HG03045 (cell line): ENCODE measurements around the gene GIT1.

ENCODE experiments used
- ATAC-seq: cut with Tn5 transposase; IDR thresholded peaks from one replicate; pipeline ENCODE4 v1.9.1; 2021; ENCODE audit warnings: mild to moderate bottlenecking, moderate library complexity; ENCODE audit not compliant: unreplicated experiment

Gene GIT1

DNA sequence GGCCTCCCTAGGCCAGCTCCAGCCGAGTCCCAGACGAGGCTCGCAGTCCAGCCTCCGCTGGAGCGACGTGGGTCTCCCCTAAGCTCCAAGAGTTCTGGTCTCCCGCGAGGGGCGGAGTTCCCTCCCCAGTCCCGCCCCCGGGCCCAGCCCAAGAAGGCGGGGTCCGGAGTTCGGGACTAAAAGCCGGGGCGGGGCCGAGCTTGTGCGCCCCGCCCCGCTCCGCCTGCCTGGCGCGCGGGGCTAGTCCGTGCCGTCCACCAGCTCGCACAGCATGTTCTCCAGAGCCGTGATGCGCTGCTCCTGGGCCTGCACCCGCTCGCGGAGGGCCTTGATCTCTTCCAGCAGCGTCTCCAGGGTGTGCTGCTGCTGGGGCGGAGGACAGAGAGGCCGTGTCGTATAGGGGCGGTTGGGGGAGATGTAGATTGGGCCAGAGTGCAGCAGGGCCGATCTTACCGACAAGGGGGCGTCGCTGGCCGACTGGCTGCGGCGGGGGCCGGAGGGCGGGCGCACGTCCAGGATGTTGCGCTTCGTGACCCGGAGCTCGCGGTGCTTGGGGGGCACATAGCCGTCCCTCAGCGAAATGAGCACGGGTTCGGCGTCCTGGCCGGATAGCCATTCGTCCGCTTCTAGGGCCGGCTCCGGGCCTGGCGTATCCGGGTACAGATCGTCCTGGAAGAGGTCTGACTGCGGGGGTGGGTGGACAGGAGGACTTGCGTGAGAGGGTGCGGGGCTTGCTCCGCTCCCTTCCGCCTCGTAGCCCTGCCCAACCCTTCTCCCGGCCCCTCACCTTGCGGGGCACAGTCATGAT, 26.2 kb upstream of the GIT1 start:
- ATAC-seq = peak; percentile 59

DNA sequence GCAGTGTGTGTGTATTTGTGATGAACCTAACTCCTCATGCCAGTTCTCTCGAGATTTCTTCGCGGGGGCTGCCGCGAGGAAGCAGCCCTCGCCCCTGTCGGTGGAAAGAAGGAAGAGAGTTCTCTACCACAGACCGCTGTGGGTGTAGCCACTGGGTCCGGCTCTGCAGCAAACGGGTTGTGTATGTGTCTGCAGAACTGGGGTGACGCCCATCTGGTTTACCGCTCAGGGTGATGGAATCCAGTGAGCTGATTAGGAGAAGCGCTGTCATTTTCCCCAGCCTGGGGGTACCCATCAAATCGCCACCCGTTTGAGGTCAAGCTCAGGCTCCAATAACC, 25.6 kb upstream of the GIT1 start:
- no peak for ATAC-seq

DNA sequence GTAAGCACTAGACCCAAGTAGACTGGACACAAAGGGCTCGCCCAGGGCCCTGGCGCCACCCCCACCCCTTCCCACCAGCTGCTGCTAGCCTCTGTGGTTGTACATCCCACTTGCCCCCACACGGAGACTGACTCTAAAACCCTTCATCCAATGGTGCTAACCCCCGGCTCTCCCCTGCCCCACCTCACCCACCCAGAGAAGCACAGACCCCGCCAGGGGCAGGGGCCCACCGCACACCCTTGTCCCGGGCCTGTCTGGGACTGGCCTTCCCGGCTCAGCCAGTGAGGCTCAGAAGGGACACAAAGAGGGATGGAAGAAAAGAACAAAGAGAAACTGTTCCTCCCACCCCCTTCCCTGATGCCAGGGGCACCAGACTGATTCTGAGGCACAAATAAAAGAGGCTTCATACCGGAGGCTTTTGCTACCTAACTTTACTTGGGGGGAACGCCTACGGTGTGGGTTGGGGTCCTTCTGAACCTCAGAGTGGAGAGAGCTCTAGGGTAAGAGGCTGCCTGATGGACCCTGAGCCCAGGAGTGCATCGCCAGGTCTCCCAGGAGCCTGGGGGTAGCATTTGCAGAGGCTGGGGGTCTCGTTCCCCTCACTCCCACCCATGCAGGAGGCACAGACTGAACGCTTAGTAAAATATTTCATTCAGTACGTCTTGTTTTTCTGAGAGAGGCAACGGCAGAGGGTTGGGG, 25.1 kb upstream of the GIT1 start:
- ATAC-seq = no peak

DNA sequence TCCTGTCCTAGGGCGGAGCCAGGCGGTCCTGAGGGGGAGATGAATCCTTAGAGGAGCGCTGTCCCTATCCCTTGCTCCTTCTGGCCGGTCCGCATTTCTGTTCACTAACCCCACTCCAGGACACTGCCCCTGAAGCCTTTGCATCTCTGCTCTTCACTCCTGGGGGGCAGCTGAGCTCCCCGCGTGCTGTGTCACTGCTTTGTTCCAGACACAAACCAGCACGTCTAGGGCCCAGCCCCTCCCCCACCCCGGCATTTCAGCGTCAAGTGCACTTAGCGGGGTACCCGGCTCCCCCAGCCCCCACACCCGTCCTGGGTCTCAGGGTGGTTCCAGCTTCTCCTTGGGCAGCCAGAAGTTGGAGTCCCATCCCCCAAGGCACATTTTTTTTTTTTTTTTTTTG, 24.4 kb upstream of the GIT1 start:
- no peak for ATAC-seq

DNA sequence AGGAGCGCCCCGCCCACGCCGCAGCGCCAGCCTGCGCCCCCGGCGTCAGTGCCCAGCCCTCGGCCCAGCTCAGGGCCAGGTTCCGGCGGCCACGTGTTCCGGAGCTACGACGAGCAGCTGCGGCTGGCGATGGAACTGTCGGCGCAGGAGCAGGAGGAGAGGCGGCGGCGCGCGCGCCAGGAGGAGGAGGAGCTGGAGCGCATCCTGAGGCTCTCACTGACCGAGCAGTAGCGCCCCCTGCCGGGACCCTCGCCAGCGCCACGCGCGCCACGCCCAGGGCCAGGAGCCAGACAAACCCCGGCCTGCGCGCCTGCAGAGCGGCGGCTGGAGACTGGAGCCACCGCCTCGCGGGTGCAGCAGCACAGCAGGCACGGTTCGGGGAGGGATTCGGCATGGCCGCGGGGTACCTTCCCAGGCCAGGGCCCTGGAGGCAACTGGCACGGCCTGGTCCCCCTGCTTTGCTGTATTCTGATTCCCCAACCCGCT, 23.9 kb upstream of the GIT1 start:
- ATAC-seq = no peak

DNA sequence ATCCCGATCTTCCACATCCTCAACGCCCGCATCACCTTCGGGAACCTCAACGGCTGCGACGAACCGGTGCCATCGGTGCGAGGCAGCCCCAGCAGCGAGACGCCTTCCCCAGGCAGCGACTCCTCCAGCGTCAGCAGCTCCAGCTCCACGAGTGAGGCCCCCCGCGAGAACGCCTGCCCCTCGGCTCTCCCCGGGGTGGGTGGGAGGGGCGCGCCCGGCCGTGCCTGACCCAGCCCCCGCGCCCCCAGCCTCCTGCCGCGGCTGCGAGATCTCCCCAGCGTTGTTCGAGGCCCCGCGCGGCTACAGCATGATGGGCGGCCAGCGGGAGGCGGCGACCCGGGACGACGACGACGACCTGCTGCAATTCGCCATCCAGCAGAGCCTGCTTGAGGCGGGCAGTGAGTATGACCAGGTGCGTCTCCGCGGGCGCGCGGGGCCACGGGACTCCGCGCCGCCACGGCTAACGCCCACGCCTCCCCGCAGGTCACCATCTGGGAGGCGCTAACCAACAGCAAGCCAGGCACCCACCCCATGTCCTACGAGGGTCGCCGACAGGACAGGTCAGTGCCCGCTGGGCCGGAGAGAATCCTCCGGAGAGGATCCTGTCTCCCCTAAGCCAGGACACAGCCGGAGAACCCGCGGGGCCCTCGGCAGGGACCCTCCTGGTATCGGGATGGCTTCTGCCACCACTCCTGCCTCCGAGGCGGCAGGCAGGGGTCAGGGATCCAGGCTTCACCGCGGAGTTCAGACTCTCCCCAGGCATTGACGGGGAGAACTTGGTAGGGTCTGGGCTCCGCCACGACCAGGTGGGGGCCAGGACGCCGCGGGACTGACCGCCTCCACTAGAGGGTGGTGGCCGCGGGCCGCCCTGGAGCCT, 23.2 kb upstream of the GIT1 start:
- ATAC-seq = no peak

DNA sequence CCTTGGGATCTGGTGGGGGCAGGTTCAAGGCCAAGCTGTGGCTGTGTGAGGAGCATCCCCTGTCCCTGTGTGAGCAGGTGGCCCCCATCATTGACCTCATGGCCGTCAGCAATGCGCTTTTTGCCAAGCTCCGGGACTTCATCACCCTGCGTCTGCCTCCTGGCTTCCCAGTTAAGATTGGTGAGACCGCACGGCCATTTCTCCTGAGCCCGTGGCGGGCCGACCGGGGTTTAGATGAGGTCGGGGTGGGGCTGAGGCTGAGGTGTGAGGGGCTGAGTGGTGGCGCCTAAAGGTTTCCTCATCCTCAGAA, 22.6 kb upstream of the GIT1 start:
- no peak for ATAC-seq

DNA sequence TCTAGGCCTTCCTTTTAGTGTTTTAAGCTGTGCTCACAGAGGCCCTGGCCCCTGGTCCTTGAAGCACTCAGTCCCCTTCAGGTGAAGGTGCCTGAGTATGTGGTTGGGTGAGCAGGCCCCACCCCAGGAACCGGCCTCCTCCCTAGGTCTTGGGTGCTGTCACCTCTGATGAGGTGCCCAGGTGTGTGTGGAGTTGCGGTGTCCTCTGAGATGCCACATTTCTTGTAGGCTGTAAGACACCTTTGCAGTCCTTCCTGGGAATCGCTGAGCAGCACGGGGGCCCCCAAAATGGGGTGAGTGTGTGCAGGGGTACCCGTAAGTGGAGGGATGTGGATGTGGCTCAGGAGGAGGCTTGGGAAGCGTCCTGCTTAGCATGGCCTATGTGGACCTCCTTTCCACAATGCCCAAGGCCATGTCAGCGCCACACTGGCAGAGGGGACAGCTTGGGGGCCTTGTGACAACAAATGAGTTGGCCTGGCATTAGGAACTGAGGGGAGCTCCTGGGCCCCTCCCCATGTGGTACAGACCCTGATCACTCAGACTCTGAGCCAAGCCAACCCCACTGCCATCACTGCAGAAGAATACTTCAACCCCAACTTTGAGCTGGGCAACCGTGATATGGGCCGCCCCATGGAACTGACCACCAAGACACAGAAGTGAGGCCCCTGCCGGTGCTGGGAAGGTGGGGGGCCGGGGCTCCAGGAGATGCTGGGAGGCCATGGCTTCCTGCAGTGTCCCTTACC, 22.1 kb upstream of the GIT1 start:
- no peak for ATAC-seq

DNA sequence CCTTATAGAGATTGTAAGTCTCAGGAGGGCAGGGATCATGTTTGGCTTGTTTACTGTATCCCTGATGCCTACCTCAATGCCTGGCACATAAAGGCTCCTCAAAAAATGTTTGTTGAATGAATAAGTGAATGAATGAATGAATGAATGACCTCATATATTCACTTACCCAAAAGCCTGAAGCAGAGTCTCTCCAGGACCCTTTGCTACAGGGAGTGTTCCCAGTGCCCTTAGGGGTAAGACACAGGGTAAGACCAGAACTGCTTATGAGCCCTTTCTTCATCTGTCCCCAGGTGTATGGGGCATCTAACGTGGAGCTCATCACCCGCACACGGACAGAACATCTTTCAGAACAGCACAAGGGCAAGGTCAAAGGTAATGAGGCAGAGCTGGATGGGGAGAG, 20.9 kb upstream of the GIT1 start:
- no peak for ATAC-seq

DNA sequence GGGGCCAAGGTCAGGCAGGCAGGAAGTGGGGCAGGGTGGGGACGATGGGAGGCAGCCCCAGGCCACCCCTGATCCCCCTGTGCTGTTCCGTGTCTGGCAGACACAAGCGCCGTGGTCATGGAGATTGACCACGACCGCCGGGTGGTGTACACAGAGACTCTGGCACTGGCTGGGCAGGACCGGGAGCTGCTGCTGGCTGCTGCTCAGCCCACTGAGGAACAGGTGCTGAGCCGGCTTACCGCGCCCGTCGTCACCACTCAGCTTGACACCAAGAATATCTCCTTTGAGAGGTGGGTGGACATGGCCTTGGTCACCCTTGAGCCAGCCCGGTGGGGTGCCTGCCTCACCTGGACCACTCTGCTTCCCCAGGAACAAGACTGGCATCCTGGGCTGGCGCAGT, 19.5 kb upstream of the GIT1 start:
- ATAC-seq = no peak

DNA sequence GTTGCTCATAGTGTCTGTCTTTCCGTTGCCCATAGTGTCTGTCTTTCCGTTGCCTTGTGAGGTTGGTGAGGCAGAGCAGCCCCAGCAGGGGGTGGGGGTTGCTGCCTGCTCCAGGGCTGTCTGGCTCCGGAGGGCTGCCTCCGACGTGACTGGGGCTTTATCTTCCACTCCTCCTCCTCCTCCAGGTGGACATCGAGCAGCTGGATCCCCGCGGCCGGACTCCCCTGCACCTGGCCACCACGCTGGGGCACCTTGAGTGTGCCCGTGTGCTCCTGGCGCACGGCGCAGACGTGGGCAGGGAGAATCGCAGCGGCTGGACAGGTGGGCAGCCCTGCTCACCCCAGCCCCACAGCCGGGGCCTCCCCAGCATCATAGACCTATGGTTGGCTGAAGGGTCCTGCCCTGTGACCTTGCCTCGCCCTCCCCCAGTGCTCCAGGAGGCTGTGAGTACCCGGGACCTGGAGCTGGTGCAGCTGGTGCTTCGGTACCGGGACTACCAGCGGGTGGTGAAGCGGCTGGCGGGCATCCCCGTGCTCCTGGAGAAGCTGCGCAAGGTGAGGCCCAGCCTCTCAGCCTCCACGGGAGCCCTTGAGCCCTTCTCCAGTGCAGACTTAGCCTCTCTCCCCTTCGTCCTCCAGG, 18.2 kb upstream of the GIT1 start:
- no peak for ATAC-seq

DNA sequence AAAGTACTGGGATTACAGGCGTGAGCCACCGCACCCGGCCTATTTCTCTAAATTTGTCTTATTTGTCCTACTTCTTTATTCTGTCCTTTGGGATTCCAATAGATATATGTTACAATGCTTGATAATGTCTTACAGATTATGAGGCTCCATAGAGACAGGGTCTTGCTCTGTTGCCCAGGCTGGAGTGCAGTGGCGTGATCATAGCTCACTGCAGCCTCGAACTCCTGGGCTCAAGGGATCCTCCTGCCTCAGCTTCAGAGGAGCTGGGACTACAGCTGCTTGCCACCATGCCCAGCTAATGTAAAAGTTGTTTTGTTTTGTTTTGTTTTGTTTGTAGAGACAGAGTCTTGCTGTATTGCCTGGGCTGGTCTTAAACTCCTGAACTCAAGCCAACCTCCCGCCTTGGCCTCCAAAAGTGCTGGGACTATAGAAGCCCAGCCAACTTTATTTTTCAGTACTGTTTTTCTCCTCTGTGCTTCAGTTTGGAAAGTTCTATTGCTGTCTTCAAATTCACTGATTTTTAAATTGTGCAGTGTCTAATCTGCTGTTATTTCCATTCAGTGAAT, 13.7 kb upstream of the GIT1 start:
- no peak for ATAC-seq

DNA sequence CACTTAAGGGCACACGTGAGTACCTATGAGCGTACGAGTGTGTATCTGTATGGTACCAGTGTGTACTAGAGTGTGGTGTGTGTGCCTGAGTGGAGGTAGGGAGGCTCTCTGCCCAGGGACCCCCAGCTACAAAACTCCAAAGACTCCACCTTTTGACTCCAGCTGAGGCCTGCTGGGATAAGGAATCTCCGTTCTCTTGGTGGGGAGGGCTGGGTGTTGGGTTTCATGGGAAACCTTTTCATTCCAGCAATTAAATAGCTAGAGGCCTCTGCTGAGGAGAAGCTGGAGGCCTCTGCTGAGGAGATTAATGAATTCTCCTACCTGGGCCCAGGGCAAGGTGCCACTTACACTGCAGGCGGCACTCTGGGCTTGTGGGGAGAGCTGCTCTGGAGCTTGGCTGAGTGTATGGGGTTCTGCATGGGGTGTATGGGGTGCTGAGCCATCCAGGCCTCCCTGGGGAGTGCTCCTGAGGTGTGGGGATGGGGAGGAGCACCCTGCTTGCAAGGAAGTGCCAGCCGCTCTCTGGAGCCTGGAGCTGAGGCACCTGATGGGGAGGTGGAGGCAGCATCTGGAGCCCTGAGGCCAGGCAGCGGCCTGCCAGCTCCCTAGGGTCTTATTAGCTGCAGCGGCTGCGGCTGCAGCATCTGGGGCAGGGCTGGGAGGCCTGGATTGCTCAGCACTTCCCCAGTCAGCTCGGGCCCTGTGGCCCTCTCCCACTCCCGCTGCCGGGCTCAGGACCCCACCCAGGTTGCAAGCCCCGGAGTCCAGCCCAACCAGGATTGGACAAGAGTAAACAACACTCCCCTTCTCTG, 8.1 kb upstream of the GIT1 start:
- ATAC-seq = no peak

DNA sequence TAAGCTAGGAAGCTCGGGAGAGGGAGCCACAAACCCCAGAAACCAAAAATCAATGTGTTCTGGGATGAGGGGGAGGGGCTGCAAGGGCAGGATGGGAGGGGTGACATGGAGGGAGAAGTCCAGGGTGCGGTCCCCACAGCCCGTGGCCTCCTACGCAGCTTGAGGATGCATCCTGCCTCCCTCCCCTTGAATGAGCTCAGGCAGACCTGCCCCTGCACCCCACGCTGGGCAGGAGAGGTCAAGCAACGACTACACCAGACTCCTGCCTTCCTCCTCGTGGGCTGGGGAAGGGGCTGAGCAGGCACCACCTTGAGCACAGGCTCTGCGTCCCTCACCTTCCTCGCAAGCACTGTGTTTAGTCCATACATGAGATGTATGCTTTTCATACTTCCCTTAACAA, 7.4 kb upstream of the GIT1 start:
- ATAC-seq = no peak

DNA sequence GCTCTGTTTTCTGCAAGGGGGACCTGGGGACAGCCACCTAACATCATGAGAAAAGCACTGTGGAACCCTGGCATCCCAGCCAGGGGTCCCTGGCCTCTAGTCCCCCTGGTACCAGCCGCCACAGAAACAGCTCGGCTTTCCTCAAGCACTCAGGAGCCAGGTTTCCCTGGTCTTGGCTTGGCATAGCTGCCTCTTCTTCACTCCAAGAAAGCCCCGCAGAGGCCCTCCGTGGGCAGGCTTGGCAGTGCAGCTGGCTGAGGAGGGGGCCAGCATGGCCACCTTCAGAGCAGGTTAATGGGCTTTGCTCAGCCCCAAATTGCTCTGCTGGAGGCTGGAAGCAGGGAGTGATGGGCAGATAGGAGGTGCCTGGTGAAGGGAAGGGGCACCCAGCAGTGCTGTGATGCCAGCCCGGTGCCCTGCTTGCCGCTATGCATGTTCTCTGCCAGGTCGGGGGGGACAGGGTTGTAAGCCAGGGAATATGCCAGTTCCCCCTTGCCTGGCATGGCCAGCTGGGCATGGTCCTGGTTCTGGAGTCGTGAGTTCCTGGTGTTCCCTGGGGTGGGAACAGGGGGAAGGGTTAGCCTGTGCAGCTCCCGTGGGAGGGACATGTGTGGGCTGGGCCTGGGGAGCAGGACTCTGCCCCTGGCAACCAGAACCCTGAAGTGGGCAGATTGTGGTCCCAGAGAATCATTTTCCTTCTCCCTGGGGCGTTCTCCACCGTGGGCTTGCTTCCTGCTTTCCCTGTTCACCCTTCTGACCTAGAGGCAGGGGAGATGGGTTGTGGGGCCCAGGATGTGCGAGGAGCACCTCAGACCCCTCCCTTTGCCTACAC, 6.7 kb upstream of the GIT1 start:
- ATAC-seq = no peak

DNA sequence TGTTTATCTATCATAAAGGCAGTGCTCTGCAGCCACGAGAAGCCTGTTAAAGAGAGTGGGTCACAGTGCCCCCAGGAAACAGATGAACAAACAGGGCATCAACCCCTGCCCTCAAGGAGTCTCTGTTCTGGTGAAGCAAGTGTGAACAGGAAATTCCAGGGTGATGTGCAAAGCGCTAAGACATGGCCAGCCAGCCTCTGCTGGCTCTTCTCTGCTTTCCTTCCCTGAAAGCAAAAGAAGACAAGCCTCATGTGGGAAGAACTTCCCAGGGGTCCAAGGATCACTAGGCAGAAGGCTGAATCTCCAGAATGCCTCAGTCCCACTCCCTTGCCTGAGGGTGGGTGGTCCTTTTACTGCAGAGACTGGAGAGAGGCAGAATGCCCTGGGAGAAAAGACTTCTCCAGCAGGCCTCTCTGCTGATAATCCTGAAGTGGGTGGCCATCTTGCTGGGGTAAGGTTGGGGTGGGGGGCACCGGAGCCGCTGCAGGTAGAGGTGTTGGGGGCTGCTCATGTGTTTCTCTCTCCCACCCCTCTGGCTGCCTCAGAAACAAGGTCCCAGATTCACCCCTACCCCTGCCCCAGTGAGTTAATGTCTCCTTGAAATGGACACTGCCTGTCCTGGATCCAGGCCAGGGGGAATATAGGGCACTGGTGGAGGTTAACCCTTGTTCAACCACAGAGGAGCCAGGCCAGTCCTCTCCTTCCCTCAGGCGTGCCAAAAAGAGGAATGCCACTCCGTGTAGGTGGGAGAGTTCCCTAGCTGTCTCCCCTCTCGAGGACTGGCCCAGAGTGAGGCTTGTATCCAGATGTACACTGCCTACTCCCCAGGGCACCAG, 5.9 kb upstream of the GIT1 start:
- ATAC-seq = no peak

DNA sequence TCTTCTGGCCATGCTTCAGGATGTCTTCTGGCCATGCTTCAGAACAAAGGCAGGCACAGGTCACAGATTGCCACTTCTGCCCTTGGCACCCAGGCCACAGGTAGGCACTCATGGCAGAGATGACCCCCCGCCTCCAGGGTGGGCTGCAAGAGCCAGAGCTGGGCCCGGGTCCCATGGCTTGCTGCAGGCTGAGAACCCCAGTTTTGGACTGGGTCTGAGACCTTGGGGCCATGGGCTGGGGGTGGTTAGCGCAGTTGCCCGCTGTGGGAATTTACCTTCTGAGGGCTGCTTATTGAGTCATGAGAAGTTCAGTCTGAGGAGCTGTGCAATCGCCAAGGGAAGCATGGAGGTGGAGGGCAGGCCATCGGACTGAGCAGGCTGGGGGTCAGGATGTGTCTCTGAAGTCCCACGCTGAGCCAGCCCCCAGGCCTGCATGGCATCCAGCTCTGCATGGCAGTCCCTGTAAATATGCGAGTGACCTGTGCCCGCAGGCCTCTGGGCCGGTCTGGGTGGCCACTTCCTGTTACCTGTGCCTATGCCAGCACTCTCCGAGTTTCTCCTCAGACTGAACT, 5.2 kb upstream of the GIT1 start:
- no peak for ATAC-seq
